KMS-11 (cell line): ENCODE data around the gene MYO15B.

Experiments used
- H2AFZ ChIP-seq: fragments of 200-600 bp; sonication (generic); 2 replicates; pipeline ENCODE4 v1.6.1; 2016; ENCODE audit warnings: antibody characterized with exemption, mixed run types, low read depth
- H3K27ac ChIP-seq: fragments of 200-600 bp; sonication (generic); 2 replicates; pipeline ENCODE4 v1.6.1; 2016; ENCODE audit warnings: mild to moderate bottlenecking, mixed run types
- H3K27me3 ChIP-seq: fragments of 200-600 bp; sonication (generic); 2 replicates; pipeline ENCODE4 v1.6.1; 2017; ENCODE audit warnings: mild to moderate bottlenecking, low read depth, mixed run types, moderate library complexity; ENCODE audit not compliant: insufficient read depth
- H3K36me3 ChIP-seq: fragments of 200-600 bp; sonication (generic); 2 replicates; pipeline ENCODE4 v1.6.1; 2017; ENCODE audit warnings: mild to moderate bottlenecking, mixed run types; ENCODE audit not compliant: insufficient read depth
- H3K4me1 ChIP-seq: fragments of 200-600 bp; sonication (generic); 2 replicates; pipeline ENCODE4 v1.6.1; 2016; ENCODE audit warnings: mild to moderate bottlenecking, low read depth, mixed run types; ENCODE audit not compliant: poor library complexity, severe bottlenecking
- H3K4me2 ChIP-seq: fragments of 200-600 bp; sonication (generic); 2 replicates; pipeline ENCODE4 v1.7.0; 2016; ENCODE audit warnings: mild to moderate bottlenecking, mixed run types
- H3K4me3 ChIP-seq: fragments of 200-600 bp; sonication (generic); IDR thresholded peaks from 2 replicates; pipeline ENCODE4 v1.6.1; 2017; ENCODE audit warnings: low read depth, low read length, mixed read lengths; ENCODE audit not compliant: insufficient read depth
- H3K79me2 ChIP-seq: fragments of 200-600 bp; sonication (generic); 2 replicates; pipeline ENCODE4 v1.6.1; 2016; ENCODE audit warnings: low read depth, mixed run types; ENCODE audit not compliant: insufficient read depth
- H3K9ac ChIP-seq: fragments of 200-600 bp; sonication (generic); 2 replicates; pipeline ENCODE4 v1.6.1; 2016; ENCODE audit warnings: mild to moderate bottlenecking, mixed run types
- H4K20me1 ChIP-seq: fragments of 200-600 bp; sonication (generic); 2 replicates; pipeline ENCODE4 v1.6.1; 2016; ENCODE audit warnings: mild to moderate bottlenecking, mixed run types; ENCODE audit not compliant: insufficient read depth
- TF ChIP-seq, protein P1 (sequence below): fragments of 200-600 bp; sonication (generic); conservative IDR thresholded peaks from 2 replicates; pipeline ENCODE4 v1.6.1; 2017; ENCODE audit warnings: low read depth, mild to moderate bottlenecking, antibody characterized with exemption, low read length, moderate library complexity, mixed read lengths

The MYO15B gene

DNA sequence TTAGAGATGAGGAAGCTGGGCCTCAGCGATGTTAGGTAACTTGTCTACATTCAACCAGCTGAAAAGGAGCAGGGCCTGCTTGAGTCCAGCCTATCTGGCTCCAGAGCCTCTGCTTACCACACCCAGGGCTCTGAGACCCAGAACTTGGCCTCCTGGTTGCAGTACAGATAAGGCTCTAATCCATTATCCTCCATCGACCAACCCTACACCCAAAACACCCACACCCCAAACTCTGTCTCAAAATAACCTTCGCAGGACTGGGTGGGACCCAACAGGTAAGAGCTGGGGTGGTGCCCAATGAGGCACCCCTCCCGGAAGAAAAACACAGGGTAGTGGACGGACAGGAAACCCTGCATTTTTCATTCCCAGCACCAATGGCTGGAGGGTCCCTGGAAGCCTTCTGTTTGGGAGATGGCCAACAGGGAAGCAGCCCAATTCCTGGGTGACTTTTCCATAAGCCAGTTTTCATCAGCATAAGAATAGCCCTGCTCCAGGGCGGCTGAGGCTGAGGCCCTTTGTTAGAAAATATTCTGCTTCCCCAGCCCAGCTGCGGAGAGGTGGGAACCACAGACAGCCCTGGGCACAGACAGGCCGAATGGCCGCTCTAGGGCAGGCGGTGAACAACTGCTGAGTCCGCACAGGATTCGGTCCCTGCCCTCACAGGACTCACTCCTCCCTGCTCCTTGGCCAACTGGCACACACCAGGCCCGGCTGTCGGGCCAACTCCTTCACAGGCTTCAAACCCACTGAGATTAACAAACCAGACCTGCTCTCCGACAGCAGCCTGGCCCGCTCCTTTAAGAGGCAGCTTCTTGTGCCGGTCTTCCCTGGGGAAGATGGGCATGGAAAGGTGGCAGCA, 55.4 kb downstream of the MYO15B start:
- TF ChIP-seq, protein P1, sequence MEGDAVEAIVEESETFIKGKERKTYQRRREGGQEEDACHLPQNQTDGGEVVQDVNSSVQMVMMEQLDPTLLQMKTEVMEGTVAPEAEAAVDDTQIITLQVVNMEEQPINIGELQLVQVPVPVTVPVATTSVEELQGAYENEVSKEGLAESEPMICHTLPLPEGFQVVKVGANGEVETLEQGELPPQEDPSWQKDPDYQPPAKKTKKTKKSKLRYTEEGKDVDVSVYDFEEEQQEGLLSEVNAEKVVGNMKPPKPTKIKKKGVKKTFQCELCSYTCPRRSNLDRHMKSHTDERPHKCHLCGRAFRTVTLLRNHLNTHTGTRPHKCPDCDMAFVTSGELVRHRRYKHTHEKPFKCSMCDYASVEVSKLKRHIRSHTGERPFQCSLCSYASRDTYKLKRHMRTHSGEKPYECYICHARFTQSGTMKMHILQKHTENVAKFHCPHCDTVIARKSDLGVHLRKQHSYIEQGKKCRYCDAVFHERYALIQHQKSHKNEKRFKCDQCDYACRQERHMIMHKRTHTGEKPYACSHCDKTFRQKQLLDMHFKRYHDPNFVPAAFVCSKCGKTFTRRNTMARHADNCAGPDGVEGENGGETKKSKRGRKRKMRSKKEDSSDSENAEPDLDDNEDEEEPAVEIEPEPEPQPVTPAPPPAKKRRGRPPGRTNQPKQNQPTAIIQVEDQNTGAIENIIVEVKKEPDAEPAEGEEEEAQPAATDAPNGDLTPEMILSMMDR: no peak
- Histone ChIP-seq H3K27ac (no peak overlapping the region), H3K9ac (no peak overlapping the region), H3K4me1 (no peaks in the 10 kb centered on the region), H3K27me3 (no peaks in the 10 kb centered on the region), H4K20me1 (no peaks in the 10 kb centered on the region), H3K4me2 (no peak overlapping the region), H2AFZ (no peak overlapping the region), H3K4me3 (no peak overlapping the region), H3K79me2 (no peaks in the 10 kb centered on the region), H3K36me3 (no peaks in the 10 kb centered on the region)

- no peaks in the 10 kb centered on the region for H3K36me3 ChIP-seq
- no peak overlapping the region for H3K9ac ChIP-seq
- no peaks in the 10 kb centered on the region for H3K27me3 ChIP-seq
- no peak overlapping the region for H2AFZ ChIP-seq
- TF ChIP-seq, protein P1: no peak
- no peaks in the 10 kb centered on the region for H3K4me1 ChIP-seq
- no peak overlapping the region for H3K27ac ChIP-seq
- no peak overlapping the region for H3K4me2 ChIP-seq
- no peak overlapping the region for H3K4me3 ChIP-seq
- H4K20me1 ChIP-seq: no peaks in the 10 kb centered on the region
- H3K79me2 ChIP-seq: no peaks in the 10 kb centered on the region
Measured at GRCh38 chr17:75643643-75644017, 56.0 kb downstream of the MYO15B start.

DNA sequence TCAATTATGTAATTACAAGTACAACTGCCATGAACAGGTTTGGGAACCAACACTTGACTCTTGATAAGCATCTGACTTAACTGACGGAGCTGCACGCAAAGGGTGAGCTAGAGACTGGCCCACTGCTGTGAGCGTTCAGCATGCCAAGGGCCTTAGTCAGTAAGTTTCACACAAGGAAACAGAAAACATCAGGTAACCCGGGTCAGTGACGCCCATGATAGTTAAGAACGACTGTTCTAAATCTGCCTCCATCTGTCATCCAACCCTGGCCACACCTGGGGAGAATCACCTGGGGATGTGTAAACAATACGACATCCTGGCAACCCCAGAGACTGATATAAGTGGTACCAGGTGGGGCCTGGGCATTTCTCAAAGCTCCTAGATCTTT, 57.9 kb downstream of the MYO15B start:
- Histone ChIP-seq H3K4me2 (no peak overlapping the region), H3K4me3 (no peak overlapping the region), H3K9ac (no peak overlapping the region), H3K36me3 (no peaks in the 10 kb centered on the region), H3K27ac (no peak overlapping the region), H4K20me1 (no peaks in the 10 kb centered on the region), H2AFZ (no peak overlapping the region), H3K27me3 (no peaks in the 10 kb centered on the region), H3K4me1 (no peaks in the 10 kb centered on the region), H3K79me2 (no peaks in the 10 kb centered on the region)
- TF ChIP-seq, protein P1: no peak

DNA sequence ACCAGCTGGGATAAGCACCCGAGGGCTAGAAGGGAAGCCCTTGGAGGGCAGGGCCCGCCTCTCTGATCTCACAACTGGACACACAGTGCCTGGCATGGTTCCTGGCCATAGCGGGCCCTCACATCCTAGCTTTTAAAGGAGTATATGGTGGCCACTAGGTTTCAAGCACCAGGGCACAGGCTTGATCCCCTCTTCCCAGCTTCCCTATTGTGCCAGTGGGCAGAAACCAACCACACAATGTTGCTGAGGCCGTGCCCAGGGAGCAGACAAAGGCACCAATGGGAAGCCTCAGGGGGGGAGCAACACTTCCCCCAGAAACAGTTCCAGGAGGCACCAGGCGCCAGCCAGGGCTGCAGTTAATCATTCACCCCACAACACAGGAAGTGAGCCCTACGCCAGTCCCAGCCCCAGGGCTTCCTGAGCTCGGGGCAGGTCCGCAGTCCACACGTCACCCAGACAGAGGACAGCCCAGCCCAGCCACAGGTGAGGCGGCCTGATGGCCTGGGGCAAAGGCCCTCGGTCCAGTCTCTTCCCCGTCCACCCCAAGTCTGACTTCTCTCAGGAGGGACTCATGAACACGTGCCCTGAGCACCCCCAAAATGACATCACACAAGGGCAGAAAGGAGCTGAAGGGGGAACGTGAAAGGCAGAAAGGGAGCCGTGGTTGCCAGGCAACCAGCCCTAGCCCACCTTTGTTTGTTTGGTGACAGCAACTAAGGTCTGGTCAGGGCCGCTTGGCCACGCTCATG, 58.5 kb downstream of the MYO15B start:
- H3K9ac ChIP-seq: no peak overlapping the region
- TF ChIP-seq, protein P1: no peak
- H3K27me3 ChIP-seq: no peaks in the 10 kb centered on the region
- no peaks in the 10 kb centered on the region for H3K36me3 ChIP-seq
- H3K27ac ChIP-seq: no peak overlapping the region
- H3K4me3 ChIP-seq: no peak overlapping the region
- H4K20me1 ChIP-seq: no peaks in the 10 kb centered on the region
- H3K4me1 ChIP-seq: no peaks in the 10 kb centered on the region
- no peak overlapping the region for H3K4me2 ChIP-seq
- H3K79me2 ChIP-seq: no peaks in the 10 kb centered on the region
- H2AFZ ChIP-seq: no peak overlapping the region
